ENCODE results near the gene ATP10A. TPM values are rescaled to one million over a fixed set of nuclear protein-coding genes. Genes with fewer than 3 reads are reported as not detected.

Gene ATP10A
- total RNA-seq, 2 donors from 2014 or later = 5.6 to 14.3 TPM

DNA sequence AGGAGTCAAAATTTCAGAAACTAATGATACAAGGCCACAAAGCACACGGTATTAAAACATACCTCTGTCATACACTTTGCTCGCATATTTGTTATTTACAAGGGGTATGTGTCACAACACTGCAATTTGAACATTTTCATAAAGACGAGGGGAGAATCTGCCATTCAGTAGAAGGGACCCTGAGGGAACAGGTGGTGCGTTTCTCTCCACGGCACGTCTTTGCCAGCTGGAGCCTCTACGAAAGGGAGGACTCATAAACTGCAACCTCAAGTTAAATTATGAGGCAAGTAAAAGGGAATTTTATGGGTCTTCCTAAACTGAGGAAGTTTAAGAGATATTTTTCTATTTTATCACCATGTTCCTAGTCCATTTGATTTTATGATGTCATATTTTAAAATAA lies 19.1 kb downstream of the ATP10A start:
- no peak for DNase-seq (ENCODE audit: low spot score)
- WGBS = 38% methylated on average over 7 of the region's 7 CpGs
- Histone ChIP-seq H3K9me3 (no peaks in the 10 kb centered on the region), H3K4me3 (no peak overlapping the region), H3K36me3 (no peaks in the 10 kb centered on the region), H3K27me3 (replicated peaks; ENCODE audit: insufficient read depth) (no peaks in the 10 kb centered on the region), H3K27ac (no peak overlapping the region), H3K4me1 (replicated peaks) (peaks cover 1% of the 10 kb centered on the region)
- intact Hi-C loops (cut with DNase I) = no loop called here
- TF ChIP-seq POLR2A (IDR thresholded peaks at IDR 0.05) (no peak), POLR2AphosphoS5 (IDR thresholded peaks at IDR 0.05) (no peak)
- TF ChIP-seq, protein P1, sequence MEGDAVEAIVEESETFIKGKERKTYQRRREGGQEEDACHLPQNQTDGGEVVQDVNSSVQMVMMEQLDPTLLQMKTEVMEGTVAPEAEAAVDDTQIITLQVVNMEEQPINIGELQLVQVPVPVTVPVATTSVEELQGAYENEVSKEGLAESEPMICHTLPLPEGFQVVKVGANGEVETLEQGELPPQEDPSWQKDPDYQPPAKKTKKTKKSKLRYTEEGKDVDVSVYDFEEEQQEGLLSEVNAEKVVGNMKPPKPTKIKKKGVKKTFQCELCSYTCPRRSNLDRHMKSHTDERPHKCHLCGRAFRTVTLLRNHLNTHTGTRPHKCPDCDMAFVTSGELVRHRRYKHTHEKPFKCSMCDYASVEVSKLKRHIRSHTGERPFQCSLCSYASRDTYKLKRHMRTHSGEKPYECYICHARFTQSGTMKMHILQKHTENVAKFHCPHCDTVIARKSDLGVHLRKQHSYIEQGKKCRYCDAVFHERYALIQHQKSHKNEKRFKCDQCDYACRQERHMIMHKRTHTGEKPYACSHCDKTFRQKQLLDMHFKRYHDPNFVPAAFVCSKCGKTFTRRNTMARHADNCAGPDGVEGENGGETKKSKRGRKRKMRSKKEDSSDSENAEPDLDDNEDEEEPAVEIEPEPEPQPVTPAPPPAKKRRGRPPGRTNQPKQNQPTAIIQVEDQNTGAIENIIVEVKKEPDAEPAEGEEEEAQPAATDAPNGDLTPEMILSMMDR (IDR thresholded peaks at IDR 0.05) = no peak

GRCh38 chr15:25839638-25840156 lies 23.4 kb downstream of the ATP10A start:
- Histone ChIP-seq H3K4me1 (replicated peaks) (no peaks in the 10 kb centered on the region), H3K9me3 (no peaks in the 10 kb centered on the region), H3K36me3 (no peaks in the 10 kb centered on the region), H3K4me3 (no peak overlapping the region), H3K27ac (no peak overlapping the region), H3K27me3 (replicated peaks; ENCODE audit: insufficient read depth) (no peaks in the 10 kb centered on the region)
- no peak for DNase-seq (ENCODE audit: low spot score)
- intact Hi-C loops (cut with DNase I) = loop anchor here (10.0 kb wide), 1 partner anchor 165 kb away; no protein-coding TSS in a partner anchor
- 95% methylated on average over 10 of the region's 10 CpGs for WGBS
- TF ChIP-seq, protein P1 (IDR thresholded peaks at IDR 0.05) = no peak
- TF ChIP-seq POLR2A (IDR thresholded peaks at IDR 0.05) = no peak

DNA sequence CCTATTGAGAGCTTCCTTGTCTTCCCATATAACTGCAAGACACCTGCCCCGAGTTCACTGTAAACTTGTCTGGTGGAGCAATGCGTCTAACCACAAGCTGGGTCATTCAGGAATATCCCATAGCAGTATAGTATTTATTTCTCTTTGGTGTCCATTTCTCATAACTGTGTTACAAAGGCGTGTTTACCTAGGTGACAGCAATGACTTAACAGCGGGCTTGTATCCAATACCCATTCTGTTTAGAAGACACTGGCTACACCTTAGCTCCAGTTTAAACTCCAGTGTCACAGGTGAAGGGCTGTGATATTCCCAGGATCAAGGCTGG lies 24.3 kb downstream of the ATP10A start:
- Histone ChIP-seq H3K27ac (no peak overlapping the region), H3K9me3 (no peaks in the 10 kb centered on the region), H3K4me1 (replicated peaks) (no peaks in the 10 kb centered on the region), H3K4me3 (no peak overlapping the region), H3K27me3 (replicated peaks; ENCODE audit: insufficient read depth) (no peaks in the 10 kb centered on the region), H3K36me3 (no peaks in the 10 kb centered on the region)
- intact Hi-C loops (cut with DNase I) = loop anchor here (10.0 kb wide), 1 partner anchor 164 kb away; no protein-coding TSS in a partner anchor
- WGBS = 31% methylated on average over 4 of the region's 4 CpGs
- TF ChIP-seq POLR2A (IDR thresholded peaks at IDR 0.05) (no peak), POLR2AphosphoS5 (IDR thresholded peaks at IDR 0.05) (no peak)
- TF ChIP-seq, protein P1 (IDR thresholded peaks at IDR 0.05) = no peak
- DNase-seq (ENCODE audit: low spot score) = no peak

GRCh38 chr15:25838191-25838870 lies 24.8 kb downstream of the ATP10A start:
- no peak for TF ChIP-seq POLR2A (IDR thresholded peaks at IDR 0.05)
- TF ChIP-seq, protein P1 (IDR thresholded peaks at IDR 0.05) = no peak
- no peak for TF ChIP-seq POLR2AphosphoS5 (IDR thresholded peaks at IDR 0.05)
- no peak overlapping the region for H3K27ac ChIP-seq
- no peak overlapping the region for H3K4me3 ChIP-seq
- H3K27me3 ChIP-seq (replicated peaks; ENCODE audit: insufficient read depth) = no peaks in the 10 kb centered on the region
- no peak for DNase-seq (ENCODE audit: low spot score)
- WGBS = 39% methylated on average over 8 of the region's 8 CpGs
- H3K36me3 ChIP-seq = no peaks in the 10 kb centered on the region
- H3K9me3 ChIP-seq = no peaks in the 10 kb centered on the region
- no peaks in the 10 kb centered on the region for H3K4me1 ChIP-seq (replicated peaks)
- intact Hi-C loops (cut with DNase I) = loop anchor here (10.0 kb wide), 1 partner anchor 164 kb away; no protein-coding TSS in a partner anchor

DNA sequence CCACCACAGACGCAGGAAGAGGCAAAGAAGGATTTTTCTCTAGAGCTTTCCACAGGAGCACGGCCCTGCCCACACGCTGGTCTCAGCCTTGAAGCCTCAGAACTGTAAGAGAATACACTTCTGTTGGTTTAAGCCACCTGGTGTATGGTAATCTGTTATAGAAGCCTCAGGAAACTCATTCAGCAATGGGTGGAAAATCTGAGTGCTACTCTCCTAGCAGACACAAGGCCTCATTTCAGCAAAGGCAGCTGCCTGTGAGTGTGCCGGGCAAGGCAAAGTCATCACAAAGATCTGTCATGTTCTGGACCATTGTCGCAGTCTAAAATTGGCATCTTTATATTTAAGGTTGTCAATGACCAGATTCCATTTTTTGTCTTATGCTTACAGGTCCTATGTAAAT lies 31.0 kb downstream of the ATP10A start:
- no peak overlapping the region for H3K27ac ChIP-seq
- TF ChIP-seq POLR2A (IDR thresholded peaks at IDR 0.05) = no peak
- TF ChIP-seq, protein P1 (IDR thresholded peaks at IDR 0.05) = no peak
- TF ChIP-seq POLR2AphosphoS5 (IDR thresholded peaks at IDR 0.05) = no peak
- no peak overlapping the region for H3K4me3 ChIP-seq
- H3K36me3 ChIP-seq = no peaks in the 10 kb centered on the region
- H3K27me3 ChIP-seq (replicated peaks; ENCODE audit: insufficient read depth) = no peaks in the 10 kb centered on the region
- no peaks in the 10 kb centered on the region for H3K4me1 ChIP-seq (replicated peaks)
- DNase-seq (ENCODE audit: low spot score) = no peak
- H3K9me3 ChIP-seq = no peaks in the 10 kb centered on the region
- intact Hi-C loops (cut with DNase I) = loop anchor here (10.0 kb wide), 1 partner anchor 157 kb away; no protein-coding TSS in a partner anchor
- WGBS = 92% methylated on average over 5 of the region's 5 CpGs
